GM19463 (cell line): Measurements from ENCODE around the gene CROCC.
"Not testable (repeated sequence)": the region's sequence is repeated elsewhere in the genome, so short reads cannot be mapped to it uniquely, and the experiment has no call there.

Experiments used
- ATAC-seq: cut with Tn5 transposase; IDR thresholded peaks from one replicate; pipeline ENCODE4 v1.9.1; 2021; ENCODE audit warnings: mild to moderate bottlenecking, moderate library complexity; ENCODE audit not compliant: unreplicated experiment

CROCC gene

GRCh38 chr1:16914928-16915626 lies 6.7 kb upstream of the CROCC start:
- not testable (repeated sequence) for ATAC-seq

GRCh38 chr1:16915627-16915973 lies 6.1 kb upstream of the CROCC start:
- no peak for ATAC-seq

GRCh38 chr1:16916036-16916880 lies 5.5 kb upstream of the CROCC start:
- ATAC-seq, result not testable (repeated sequence)

- ATAC-seq, result no peak
These were observed 3.4 kb upstream of the CROCC start for GRCh38 chr1:16918371-16918770.

- not testable (repeated sequence) for ATAC-seq
These were observed 2.6 kb upstream of the CROCC start for GRCh38 chr1:16918936-16919665.

- no peak for ATAC-seq
These were observed 780 bp upstream of the CROCC start for GRCh38 chr1:16920951-16921350.

- no peak for ATAC-seq
These were observed 735 bp downstream of the CROCC start for GRCh38 chr1:16922466-16922865.

GRCh38 chr1:16922885-16923431 lies 1.2 kb downstream of the CROCC start:
- no peak for ATAC-seq

GRCh38 chr1:16924216-16924918 lies 2.6 kb downstream of the CROCC start:
- ATAC-seq, result no peak

- no peak for ATAC-seq
These were observed 3.3 kb downstream of the CROCC start for GRCh38 chr1:16924919-16925477.

GRCh38 chr1:16925635-16926490 lies 4.1 kb downstream of the CROCC start:
- no peak for ATAC-seq

- ATAC-seq, result no peak
These were observed 4.9 kb downstream of the CROCC start for GRCh38 chr1:16926491-16927073.

- ATAC-seq, result no peak
These were observed 5.5 kb downstream of the CROCC start for GRCh38 chr1:16927256-16927655.

- no peak for ATAC-seq
These were observed 6.2 kb downstream of the CROCC start for GRCh38 chr1:16927711-16928485.

- not testable (repeated sequence) for ATAC-seq
These were observed 7.7 kb downstream of the CROCC start for GRCh38 chr1:16929146-16930041.

GRCh38 chr1:16931206-16931934 lies 9.6 kb downstream of the CROCC start:
- not testable (repeated sequence) for ATAC-seq

- ATAC-seq, result not testable (repeated sequence)
These were observed 12.2 kb downstream of the CROCC start for GRCh38 chr1:16933945-16934344.
